Measurements from ENCODE around the gene SCN10A. TPM values are rescaled to one million over a fixed set of nuclear protein-coding genes. Genes with fewer than 3 reads are reported as not detected.

The SCN10A gene
- total and polyA plus RNA-seq, 2 of the 13 experiments (the other 11 are each of a cell fraction or from before 2014, with no cell fraction given), result not detected

DNA sequence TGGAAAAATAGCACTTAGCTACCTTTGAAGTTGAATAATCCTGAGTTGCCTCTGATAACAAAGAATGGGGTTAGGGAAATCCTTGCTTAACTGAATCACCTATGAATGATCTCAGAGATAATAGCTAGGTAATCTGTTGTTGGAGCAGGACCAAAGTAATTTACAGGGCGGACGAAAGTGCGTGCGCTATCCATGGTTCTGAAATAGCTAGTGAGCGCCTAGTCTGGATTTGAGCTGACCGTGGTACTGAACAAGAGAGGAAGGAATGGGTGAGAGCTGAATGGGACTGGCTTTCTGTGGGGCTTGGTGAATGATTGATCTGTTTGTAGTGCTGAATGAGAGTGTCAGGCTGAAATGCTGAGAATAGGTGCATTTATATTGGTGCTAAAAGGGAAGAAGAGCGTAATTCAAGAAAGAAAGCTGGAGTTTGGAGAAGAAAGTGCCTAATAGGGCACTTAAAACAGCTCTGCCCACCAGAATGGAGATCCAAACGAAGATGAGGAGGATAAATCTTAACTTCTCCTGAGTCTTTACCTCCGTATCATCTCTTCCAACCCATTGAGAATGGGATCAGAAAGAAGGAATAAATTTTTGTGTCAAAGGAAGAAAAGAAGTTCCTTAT, 10.1 kb downstream of the SCN10A start (continued):
- TF ChIP-seq PATZ1 (CRISPR knock-in tag; IDR thresholded peaks at IDR 0.05), result peak; percentile 82
- TF ChIP-seq SRSF1 (optimal IDR thresholded peaks at IDR 0.05; ENCODE audit: low read depth, low read length), result no peak
- TF ChIP-seq PAX8 (CRISPR knock-in tag; IDR thresholded peaks at IDR 0.05; ENCODE audit: borderline replicate concordance), result peak; percentile 97; the same call in 1 of the 2 replicates
- TF ChIP-seq BHLHE40 (IDR thresholded peaks at IDR 0.05; ENCODE audit: low read length), result no peak
- TF ChIP-seq KDM4B (CRISPR knock-in tag; IDR thresholded peaks at IDR 0.05), result peak; percentile 100
- peak; percentile 91; the same call in 1 of the 2 replicates for TF ChIP-seq ZNF75D (CRISPR knock-in tag; IDR thresholded peaks at IDR 0.05; ENCODE audit: borderline replicate concordance)
- TF ChIP-seq KMT2B (CRISPR knock-in tag; IDR thresholded peaks at IDR 0.05), result peak; percentile 96
- TF ChIP-seq MYNN (CRISPR knock-in tag; IDR thresholded peaks at IDR 0.05; ENCODE audit: low read depth), result peak; percentile 95; the same call in 1 of the 2 replicates
- no peak for TF ChIP-seq SRSF4 (IDR thresholded peaks at IDR 0.05; ENCODE audit: low read depth, low read length, poor library complexity, severe bottlenecking)
- peak; percentile 96 for TF ChIP-seq ZNF335 (CRISPR knock-in tag; IDR thresholded peaks at IDR 0.05)
- TF ChIP-seq, protein P1, sequence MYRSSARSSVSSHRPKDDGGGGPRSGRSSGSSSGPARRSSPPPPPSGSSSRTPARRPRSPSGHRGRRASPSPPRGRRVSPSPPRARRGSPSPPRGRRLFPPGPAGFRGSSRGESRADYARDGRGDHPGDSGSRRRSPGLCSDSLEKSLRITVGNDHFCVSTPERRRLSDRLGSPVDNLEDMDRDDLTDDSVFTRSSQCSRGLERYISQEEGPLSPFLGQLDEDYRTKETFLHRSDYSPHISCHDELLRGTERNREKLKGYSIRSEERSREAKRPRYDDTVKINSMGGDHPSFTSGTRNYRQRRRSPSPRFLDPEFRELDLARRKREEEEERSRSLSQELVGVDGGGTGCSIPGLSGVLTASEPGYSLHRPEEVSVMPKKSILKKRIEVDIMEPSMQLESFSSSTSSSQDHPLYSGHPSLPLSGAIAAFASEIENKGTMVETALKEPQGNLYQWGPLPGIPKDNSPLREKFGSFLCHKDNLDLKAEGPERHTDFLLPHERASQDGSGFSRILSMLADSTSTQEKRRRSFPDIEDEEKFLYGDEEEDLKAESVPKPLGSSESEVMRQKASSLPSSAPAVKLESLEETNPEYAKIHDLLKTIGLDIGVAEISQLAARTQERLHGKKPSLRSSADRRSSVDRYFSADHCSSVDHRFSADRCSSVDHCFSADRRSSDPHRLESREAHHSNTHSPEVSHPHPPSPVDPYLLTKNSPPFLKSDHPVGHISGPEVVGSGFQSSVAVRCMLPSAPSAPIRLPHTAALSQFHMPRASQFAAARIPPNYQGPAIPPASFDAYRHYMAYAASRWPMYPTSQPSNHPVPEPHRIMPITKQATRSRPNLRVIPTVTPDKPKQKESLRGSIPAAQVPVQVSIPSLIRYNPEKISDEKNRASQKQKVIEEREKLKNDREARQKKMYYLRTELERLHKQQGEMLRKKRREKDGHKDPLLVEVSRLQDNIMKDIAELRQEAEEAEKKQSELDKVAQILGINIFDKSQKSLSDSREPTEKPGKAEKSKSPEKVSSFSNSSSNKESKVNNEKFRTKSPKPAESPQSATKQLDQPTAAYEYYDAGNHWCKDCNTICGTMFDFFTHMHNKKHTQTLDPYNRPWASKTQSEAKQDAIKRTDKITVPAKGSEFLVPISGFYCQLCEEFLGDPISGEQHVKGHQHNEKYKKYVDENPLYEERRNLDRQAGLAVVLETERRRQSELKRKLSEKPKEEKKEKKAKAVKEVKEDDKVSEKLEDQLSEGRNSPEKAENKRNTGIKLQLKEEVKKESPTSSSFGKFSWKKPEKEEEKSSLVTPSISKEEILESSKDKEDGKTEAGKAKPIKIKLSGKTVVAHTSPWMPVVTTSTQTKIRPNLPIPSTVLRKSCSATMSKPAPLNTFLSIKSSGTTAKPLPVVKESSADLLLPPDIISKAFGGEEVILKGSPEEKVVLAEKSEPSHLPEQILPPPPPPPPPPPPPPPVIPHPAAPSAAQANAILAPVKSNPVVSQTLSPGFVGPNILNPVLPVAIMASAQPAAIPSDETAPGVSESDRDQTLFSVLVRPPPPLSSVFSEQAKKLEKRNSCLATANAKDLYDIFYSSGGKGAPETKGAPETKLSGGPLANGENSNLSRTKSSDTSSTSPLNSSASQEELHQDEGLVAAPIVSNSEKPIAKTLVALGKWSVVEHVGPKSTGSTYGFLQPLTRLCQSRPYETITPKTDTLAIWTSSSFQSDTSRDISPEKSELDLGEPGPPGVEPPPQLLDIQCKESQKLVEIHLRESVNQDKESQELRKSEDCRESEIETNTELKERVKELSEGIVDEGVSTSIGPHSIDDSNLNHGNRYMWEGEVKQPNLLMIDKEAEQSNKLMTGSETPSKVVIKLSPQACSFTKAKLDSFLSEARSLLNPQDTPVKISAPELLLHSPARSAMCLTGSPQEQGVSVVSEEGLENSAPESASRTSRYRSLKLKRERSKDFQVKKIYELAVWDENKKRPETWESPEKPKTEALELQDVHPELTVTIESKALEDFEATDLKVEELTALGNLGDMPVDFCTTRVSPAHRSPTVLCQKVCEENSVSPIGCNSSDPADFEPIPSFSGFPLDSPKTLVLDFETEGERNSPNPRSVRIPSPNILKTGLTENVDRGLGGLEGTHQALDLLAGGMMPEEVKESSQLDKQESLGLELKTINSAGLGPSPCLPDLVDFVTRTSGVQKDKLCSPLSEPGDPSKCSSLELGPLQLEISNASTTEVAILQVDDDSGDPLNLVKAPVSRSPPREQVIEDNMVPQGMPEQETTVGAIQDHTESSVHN (CRISPR knock-in tag; IDR thresholded peaks at IDR 0.05), result peak; percentile 97; the same call in 1 of the 2 replicates
- TF ChIP-seq EEA1 (CRISPR knock-in tag; IDR thresholded peaks at IDR 0.05; ENCODE audit: borderline replicate concordance), result peak; percentile 97; the same call in 1 of the 2 replicates
- TF ChIP-seq, protein P2, sequence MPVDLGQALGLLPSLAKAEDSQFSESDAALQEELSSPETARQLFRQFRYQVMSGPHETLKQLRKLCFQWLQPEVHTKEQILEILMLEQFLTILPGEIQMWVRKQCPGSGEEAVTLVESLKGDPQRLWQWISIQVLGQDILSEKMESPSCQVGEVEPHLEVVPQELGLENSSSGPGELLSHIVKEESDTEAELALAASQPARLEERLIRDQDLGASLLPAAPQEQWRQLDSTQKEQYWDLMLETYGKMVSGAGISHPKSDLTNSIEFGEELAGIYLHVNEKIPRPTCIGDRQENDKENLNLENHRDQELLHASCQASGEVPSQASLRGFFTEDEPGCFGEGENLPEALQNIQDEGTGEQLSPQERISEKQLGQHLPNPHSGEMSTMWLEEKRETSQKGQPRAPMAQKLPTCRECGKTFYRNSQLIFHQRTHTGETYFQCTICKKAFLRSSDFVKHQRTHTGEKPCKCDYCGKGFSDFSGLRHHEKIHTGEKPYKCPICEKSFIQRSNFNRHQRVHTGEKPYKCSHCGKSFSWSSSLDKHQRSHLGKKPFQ (CRISPR knock-in tag; IDR thresholded peaks at IDR 0.05; ENCODE audit: insufficient replicate concordance), result peak; percentile 97
- peak; percentile 98 for TF ChIP-seq TFE3 (CRISPR knock-in tag; IDR thresholded peaks at IDR 0.05)
- TF ChIP-seq BORCS8-MEF2B (CRISPR knock-in tag; IDR thresholded peaks at IDR 0.05), result peak; percentile 99
- TF ChIP-seq CC2D1A (CRISPR knock-in tag; IDR thresholded peaks at IDR 0.05), result peak; percentile 98

Measured in HepG2 (cell line).